ENCODE measurements around the gene MYO3B.

GRCh38 chr2:170155022-170155722 is 22.8 kb upstream of the MYO3B start:
- TF ChIP-seq POLR2A (IDR thresholded peaks at IDR 0.05) (no peak), CTCF (IDR thresholded peaks at IDR 0.05) (no peak)
